ENCODE results near the gene RXFP4.

DNA sequence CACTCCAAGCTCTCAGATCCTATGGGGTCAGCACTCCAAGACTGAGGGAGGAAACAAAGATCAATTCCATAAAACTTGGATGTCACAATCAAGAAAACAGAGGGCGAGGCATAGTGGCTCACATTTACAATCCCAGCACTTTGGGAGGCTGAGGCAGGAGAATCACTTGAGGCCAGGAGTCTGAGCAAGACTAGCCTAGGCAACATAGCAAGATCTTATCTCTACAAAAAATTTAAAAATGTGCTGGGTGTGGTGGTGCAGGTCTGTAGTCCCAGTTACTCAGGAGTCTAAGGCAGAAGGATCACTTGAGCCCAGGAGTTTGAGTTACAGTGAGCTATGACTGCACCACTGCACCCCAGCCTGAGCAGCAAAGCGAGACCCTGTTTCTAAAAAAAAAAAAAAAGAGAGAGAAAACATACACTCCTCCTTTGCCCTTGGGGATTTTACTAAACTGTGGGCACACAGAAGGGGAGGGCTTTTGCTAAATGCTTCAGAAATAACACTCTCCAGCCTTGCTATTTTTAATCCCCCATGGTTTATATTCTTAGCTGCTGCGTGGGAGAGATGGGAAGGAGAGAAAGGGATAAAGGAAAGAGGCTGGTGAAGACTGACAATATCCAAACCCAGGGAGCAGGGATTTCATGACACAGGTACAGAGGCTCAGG is 18.8 kb downstream of the RXFP4 start:
- TF ChIP-seq CTCF (conservative IDR thresholded peaks at IDR 0.05) (no peak), EZH2 (IDR thresholded peaks at IDR 0.05; ENCODE audit: low read depth) (no peak)
